Glutamatergic neuron (in vitro differentiated cells): Measurements from ENCODE around the gene HM13. TPM values are rescaled to one million over a fixed set of nuclear protein-coding genes. Genes with fewer than 3 reads are reported as not detected.

Experiments used
- DNase-seq: peaks from one replicate; pipeline ENCODE4 v3.0.0; 2022
- H3K27ac Mint-ChIP-seq: one replicate; pipeline ENCODE4 v1.8.0; 2020; ENCODE audit warnings: mild to moderate bottlenecking, mixed read lengths, inconsistent platforms; ENCODE audit not compliant: unreplicated experiment
- H3K27me3 Mint-ChIP-seq: one replicate; pipeline ENCODE4 v1.8.0; 2020; ENCODE audit warnings: mild to moderate bottlenecking, moderate library complexity, mixed read lengths, inconsistent platforms; ENCODE audit not compliant: unreplicated experiment
- H3K36me3 Mint-ChIP-seq: one replicate; pipeline ENCODE4 v1.8.0; 2020; ENCODE audit warnings: mild to moderate bottlenecking, mixed read lengths, inconsistent platforms; ENCODE audit not compliant: unreplicated experiment
- H3K4me1 Mint-ChIP-seq: one replicate; pipeline ENCODE4 v1.8.0; 2020; ENCODE audit warnings: mild to moderate bottlenecking, low read depth, mixed read lengths, inconsistent platforms; ENCODE audit not compliant: unreplicated experiment
- H3K4me3 Mint-ChIP-seq: one replicate; pipeline ENCODE4 v1.8.0; 2020; ENCODE audit warnings: mild to moderate bottlenecking, mixed read lengths, inconsistent platforms; ENCODE audit not compliant: unreplicated experiment
- H3K9me3 Mint-ChIP-seq: one replicate; pipeline ENCODE4 v1.8.0; 2020; ENCODE audit warnings: mild to moderate bottlenecking, moderate library complexity, mixed read lengths, inconsistent platforms; ENCODE audit not compliant: unreplicated experiment
- CTCF ChIP-seq: fragments of 200-600 bp; sonication (generic); IDR thresholded peaks from one replicate; pipeline ENCODE4 v1.5.0; 2021; ENCODE audit not compliant: partially characterized antibody, unreplicated experiment
- total RNA-seq: library from RNA; stranded (reverse); fragmentation: NEBNext Ultra II Directional; extraction: Animal tissue kit (Norgen Biotek cat#: 25700); gene quantifications from one replicate; pipeline ENCODE4 v1.2.1, GENCODE V29; 2021; ENCODE audit not compliant: unreplicated experiment

The HM13 gene
- total RNA-seq, 1 donor from 2014 or later, result 320 TPM

- no peak for TF ChIP-seq CTCF
- no peaks in the 10 kb centered on the region for H3K36me3 Mint-ChIP-seq
- H3K4me3 Mint-ChIP-seq, result no peak overlapping the region
- peaks cover 34% of the 10 kb centered on the region for H3K4me1 Mint-ChIP-seq
- no peak for DNase-seq
- H3K9me3 Mint-ChIP-seq, result peaks cover 13% of the 10 kb centered on the region
- H3K27ac Mint-ChIP-seq, result no peak overlapping the region
- peaks cover 18% of the 10 kb centered on the region for H3K27me3 Mint-ChIP-seq
These were observed 52.6 kb downstream of the HM13 start for GRCh38 chr20:31566658-31567379.

- peak; percentile 9 for TF ChIP-seq CTCF
- H3K36me3 Mint-ChIP-seq, result no peaks in the 10 kb centered on the region
- no peak overlapping the region for H3K27ac Mint-ChIP-seq
- no peak overlapping the region for H3K4me3 Mint-ChIP-seq
- H3K4me1 Mint-ChIP-seq, result peaks cover 39% of the 10 kb centered on the region
- H3K27me3 Mint-ChIP-seq, result peaks cover 20% of the 10 kb centered on the region
- DNase-seq, result no peak
- peaks cover 16% of the 10 kb centered on the region for H3K9me3 Mint-ChIP-seq
These were observed 53.1 kb downstream of the HM13 start for GRCh38 chr20:31567380-31567720.

- H3K36me3 Mint-ChIP-seq, result no peaks in the 10 kb centered on the region
- peak overlapping the region; percentile 17 for H3K4me3 Mint-ChIP-seq
These were observed 53.9 kb downstream of the HM13 start for GRCh38 chr20:31568041-31568731.

GRCh38 chr20:31568773-31569162, 54.5 kb downstream of the HM13 start:
- Mint-ChIP-seq H3K36me3 (no peaks in the 10 kb centered on the region), H3K4me3 (peak overlapping the region; percentile 18), H3K4me1 (peaks cover 44% of the 10 kb centered on the region), H3K27ac (peak overlapping the region; percentile 78), H3K27me3 (peaks cover 29% of the 10 kb centered on the region), H3K9me3 (peaks cover 24% of the 10 kb centered on the region)
- peak; percentile 67 for DNase-seq
- no peak for TF ChIP-seq CTCF

More at GRCh38 chr20:31568041-31568731, 53.9 kb downstream of the HM13 start:
- Mint-ChIP-seq H3K4me1 (peaks cover 39% of the 10 kb centered on the region), H3K9me3 (peaks cover 20% of the 10 kb centered on the region), H3K27ac (peak overlapping the region; percentile 78), H3K27me3 (peaks cover 24% of the 10 kb centered on the region)
- DNase-seq, result peak; percentile 55
- TF ChIP-seq CTCF, result no peak
